GM18861 (cell line): Measurements from ENCODE around the gene FAM162A.
"Not testable (repeated sequence)": the region's sequence is repeated elsewhere in the genome, so short reads cannot be mapped to it uniquely, and the experiment has no call there.

Source experiments
- ATAC-seq: cut with Tn5 transposase; IDR thresholded peaks from one replicate; pipeline ENCODE4 v1.9.1; 2021; ENCODE audit not compliant: unreplicated experiment

FAM162A gene

DNA sequence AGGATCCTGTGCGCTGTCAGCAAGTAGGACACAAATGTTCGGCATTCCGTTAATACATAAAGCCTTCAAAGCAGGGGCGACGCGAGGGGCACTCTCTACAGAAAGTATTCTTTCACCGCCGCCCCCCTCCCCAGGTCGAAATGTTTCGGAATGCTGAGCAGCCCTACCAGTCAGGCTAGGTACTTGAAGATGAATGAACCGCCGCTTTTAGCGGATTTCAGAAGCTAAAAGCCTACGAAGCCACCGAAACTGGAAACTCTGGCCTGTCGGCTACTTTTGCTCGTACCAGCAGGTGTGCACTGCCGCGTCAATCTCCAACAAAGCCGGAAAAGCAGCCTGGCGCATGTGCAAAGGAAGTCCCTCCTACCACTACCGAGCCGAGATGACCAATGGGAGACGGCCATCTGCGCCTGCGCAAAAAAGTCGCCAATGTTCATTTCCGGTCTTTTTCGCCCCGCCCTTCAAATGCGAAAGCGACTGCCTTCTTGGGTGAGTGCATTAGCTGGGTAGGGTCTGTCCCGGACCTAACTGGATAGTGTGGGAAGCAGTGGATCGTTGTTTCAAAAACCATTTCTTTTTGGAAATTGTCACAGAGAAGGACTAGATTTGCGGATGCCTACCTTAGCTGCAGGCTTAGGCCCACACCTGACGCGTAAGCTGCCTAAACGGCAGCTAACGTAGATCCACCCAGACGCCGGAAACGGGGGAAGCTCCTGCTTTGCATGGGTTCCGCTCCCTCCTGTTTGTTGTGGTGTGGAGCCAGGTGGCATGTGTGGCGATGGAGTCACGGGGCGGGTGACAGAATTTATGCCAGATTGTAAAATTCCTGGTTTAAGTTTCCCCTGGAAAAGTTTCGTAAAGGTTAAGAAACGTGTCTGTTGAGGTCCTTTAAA is 32.0 kb downstream of the FAM162A start, which contains the start of gene WDR5B:
TSS of gene WDR5B (minus strand) at position 301 of the 893 bp plus-strand sequence. CDS start 534 bp downstream, outside the sequence.
- ATAC-seq: peak; percentile 67

DNA sequence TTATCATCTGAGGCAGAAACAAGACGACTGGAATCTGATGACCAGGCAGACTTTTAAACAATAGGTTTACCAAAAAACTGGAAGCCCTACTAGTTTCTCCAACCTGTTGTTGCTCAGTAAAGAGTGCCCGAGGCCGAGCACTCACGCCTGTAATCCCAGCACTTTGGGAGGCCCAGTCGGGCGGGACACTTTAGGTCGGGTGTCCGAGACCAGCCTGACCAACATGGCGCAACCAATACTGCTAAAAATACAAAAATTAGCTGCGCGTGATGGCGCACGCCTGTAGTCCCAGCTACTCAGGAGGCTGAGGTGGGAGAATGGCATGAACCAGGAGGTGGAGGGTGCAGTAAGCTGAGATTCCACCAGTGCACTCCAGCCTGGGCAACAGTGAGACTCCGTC is 33.0 kb downstream of the FAM162A start:
- no peak for ATAC-seq

DNA sequence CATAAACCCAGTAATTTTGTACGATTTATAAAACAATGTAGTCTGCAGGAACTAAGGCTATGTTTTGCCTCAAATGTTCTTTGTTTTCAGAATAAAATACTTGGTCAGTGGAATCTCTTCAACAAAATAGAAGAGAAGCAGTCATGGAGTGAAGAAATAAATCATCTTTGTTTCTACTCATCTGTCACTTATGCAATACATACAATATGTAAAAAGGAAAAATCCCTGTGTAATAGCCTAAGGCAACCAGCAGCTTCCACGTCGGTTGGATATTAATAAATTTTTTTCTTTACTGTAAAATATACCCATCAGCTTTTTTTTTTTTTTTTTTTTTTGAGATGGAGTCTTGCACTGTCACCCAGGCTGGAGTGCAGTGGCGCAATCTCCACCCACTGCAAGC is 37.1 kb downstream of the FAM162A start:
- no peak for ATAC-seq

GRCh38 chr3:122421836-122422235 is 37.9 kb downstream of the FAM162A start:
- ATAC-seq: no peak

GRCh38 chr3:122427857-122428471 is 44.0 kb downstream of the FAM162A start:
- ATAC-seq: no peak

DNA sequence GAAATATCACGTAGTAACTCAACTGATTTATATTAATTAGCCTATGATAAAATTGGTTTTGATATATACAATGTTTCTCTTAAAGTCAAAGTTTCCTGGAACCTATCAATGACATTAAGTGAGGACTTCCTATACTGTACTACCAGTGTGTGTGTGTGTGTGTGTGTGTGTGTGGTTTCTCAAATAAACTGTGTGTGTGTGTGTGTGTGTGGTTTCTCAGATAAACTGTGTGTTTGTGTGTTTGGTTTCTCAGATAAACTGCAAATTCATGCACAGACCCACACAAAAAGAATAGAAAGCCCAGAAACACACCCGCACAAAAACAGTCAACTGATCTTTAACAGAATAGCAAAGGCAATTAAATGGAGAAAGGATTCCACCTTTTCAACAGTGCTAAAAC is 46.4 kb downstream of the FAM162A start:
- no peak for ATAC-seq

- no peak for ATAC-seq
Measured at GRCh38 chr3:122435950-122436349, 52.0 kb downstream of the FAM162A start.

GRCh38 chr3:122443090-122443489 is 59.1 kb downstream of the FAM162A start:
- no peak for ATAC-seq

DNA sequence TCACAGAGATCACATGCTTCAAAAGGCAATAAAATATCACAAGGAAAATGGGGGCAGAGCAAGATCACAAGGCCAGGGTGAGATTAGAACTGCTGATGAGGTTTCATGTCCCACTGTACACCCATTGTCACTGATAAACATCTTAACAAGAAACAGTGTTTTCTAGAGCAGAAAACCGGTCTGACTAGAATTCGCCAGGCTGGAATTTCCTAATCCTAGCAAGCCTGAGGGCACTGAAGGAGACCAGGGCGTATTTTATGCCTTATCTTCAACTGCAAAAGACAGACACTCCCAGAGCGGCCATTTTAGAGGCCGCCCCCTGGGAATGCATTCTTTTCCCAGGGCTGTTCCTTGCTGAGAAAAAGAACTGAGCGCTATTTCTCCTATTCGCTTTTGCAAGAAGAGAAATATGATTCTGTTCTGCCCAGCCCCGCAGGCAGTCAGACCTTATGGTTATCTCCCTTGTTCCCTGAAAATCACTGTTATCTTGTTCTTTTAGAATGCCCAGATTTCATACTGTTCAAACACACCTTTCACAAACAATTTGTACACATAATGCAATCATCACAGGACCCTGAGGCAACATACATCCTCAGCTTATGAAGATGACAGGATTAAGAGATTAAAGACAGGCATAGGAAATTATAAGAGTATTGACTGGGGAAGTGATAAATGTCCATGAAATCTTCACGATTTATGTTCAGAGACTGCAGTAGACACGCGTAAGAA is 59.9 kb downstream of the FAM162A start:
- not testable (repeated sequence) for ATAC-seq

GRCh38 chr3:122444491-122444887 is 60.5 kb downstream of the FAM162A start:
- not testable (repeated sequence) for ATAC-seq

DNA sequence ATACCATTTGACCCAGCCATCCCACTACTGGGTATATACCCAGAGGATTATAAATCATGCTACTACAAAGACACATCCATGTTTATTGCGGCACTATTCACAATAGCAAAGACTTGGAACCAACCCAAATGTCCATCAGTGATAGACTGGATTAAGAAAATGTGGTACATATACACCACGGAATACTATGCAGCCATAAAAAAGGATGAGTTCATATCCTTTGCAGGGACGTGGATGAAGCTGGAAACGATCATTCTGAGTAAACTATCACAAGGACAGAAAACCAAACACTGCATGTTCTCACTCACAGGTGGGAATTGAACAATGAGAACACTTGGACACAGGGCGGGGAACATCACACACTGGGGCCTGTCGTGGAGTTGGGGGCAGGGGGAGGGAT is 64.2 kb downstream of the FAM162A start:
- not testable (repeated sequence) for ATAC-seq

DNA sequence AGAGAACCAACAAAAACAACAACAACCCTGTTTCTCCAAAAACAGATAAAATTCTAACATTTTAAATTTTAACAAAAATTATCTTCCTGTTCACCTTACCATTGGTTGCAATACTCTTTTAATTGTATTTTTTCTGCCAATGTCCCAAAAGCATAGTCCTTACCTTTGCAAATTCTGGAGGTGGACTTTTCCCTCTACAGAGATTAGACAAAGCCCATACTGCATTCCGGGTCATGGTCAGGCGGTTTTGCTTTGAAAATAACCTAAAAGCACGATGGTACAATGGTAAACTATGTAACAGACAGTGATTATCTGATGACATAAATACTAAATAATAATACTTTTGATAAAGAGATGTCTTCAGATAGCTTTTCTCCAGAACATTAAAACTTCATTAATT is 67.4 kb downstream of the FAM162A start:
- no peak for ATAC-seq

DNA sequence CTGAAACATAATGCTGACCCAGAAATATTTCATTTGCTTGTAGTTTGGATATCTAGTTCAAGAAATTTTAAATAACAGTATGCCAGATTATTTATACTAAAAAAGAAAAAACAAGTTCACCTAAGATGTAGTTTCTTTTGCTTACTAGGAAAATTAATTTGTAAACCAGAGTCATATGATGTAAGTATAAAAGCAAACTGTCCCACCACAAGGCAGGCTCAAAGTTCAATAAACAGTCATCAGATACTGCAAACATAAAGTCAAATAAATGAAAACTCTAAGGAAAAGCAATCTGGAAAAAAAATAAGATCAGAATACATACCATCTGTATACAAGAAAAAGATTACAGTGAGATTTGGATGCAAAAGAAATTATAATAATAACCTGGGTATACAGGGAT is 72.1 kb downstream of the FAM162A start:
- no peak for ATAC-seq

- no peak for ATAC-seq
Measured at GRCh38 chr3:122457706-122458105, 73.7 kb downstream of the FAM162A start.

DNA sequence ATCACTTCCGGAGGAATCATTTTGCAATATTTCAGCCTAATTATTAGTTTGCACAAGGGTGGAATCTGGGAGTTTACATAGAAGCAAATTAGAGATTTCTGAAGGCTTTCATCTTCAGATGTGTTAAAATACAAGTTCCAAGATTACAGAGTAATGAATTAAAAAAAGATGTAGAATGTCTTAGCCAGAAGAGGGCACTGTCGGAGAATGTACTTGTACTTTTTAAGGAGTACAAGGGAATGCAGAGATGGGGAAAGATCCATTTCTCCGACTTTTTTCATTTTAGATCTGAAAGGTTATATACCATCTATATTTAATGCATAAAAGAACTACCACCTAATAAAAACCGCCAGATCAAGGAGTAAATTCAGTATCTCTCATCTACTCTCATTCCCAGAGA is 75.0 kb downstream of the FAM162A start:
- no peak for ATAC-seq

GRCh38 chr3:122461806-122462205 is 77.8 kb downstream of the FAM162A start:
- no peak for ATAC-seq
